GM21423 (cell line): ENCODE measurements around the gene SULT1C2.
"Not testable (repeated sequence)": the region's sequence is repeated elsewhere in the genome, so short reads cannot be mapped to it uniquely, and the experiment has no call there.

Source experiments
- ATAC-seq: cut with Tn5 transposase; IDR thresholded peaks from one replicate; pipeline ENCODE4 v1.9.1; 2021; ENCODE audit warnings: mild to moderate bottlenecking, moderate library complexity; ENCODE audit not compliant: unreplicated experiment

The SULT1C2 gene

DNA sequence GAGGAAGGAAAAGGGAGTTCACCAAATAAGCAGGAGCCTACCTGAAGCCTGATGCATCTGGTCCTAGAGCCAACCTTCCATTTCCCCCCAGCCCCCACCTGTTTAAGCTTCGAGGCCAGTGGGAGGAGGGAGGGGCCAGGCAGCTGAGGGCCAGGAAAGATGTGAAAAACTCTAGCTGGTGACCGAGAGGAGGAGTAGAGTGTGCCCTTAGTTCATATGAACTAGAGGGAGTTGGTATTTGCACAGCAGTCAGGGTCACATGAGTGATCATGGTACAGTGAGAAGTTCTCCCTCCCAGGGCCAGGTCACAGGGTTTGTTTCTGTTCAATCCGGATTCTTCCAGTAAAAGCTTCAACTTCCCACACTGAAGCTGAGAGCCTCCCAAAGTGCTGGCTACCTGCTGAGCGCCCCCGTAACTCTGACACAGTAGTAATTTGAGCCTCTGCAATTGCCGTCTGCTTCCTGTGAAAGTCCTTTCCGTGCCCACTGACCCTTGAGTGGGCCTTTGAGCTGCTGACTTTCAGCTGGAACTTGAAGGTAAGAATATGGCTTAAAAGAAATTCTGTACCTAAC lies at the start of gene SULT1C2:
Gene SULT1C2, plus strand, starts transcription at position 362 of the 573 bp plus-strand sequence. CDS start 4,773 bp downstream, outside the sequence.
- ATAC-seq = no peak

DNA sequence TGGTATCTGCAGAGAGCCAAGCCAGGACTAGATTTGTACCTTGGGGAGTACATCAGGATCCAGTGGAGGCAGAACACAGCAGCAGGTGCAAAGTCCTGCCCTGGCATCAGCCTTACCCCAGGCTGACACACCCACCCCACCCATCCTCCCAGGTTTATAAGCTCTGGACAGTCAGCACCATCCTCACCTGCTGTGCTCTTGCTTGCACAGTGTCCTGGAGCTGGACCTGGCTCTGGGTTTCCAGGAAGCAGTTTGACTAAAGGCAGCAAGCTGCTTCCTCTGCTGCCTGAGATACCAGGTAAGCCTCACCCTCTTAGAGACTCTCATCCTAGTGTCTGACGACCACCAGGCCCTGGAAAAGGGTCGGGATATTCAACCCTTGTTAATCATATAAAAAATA lies 48.9 kb upstream of the SULT1C2 start, which contains the start of gene SULT1C3:
Gene SULT1C3, plus strand, starts transcription at position 183 of the 400 bp plus-strand sequence. CDS start 7,227 bp downstream, outside the sequence.
- ATAC-seq = no peak

DNA sequence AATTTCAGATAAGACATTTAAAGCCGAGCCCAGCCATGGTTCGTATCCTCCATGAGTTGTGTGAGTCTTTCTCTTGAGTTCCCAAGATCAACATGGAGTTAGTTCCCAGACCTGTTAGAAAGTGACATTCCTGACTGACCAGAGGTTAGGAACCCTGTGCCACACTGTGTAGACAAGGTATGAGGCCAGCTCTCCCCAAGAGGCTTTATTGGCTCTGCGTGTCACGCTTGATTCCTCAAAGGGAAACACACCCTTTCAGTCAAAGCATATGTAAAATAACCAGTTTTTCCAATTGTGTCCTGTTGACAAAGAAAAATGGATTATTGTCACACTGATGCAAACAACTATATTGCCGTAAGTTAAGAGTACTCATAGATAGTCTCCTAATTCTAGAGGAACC lies 47.7 kb upstream of the SULT1C2 start:
- ATAC-seq = no peak

DNA sequence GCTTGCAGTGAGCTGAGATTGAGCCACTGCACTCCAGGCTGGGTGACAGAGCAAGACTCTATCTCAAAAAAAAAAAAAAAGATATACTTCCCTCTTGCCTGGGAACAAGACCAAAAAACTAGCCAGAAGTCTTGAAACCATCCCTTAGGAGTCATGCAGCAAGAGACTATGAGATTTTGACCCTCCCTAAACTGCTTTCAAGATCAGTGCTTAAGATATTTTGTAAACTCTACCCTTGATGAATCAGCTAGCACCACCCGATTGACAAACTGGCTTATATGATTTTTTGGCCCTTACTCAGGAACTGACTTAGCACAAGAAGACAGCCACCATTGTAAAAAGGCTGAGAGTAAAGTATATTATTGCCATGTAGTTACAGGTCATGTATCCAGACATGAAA lies 45.1 kb upstream of the SULT1C2 start:
- ATAC-seq = no peak

DNA sequence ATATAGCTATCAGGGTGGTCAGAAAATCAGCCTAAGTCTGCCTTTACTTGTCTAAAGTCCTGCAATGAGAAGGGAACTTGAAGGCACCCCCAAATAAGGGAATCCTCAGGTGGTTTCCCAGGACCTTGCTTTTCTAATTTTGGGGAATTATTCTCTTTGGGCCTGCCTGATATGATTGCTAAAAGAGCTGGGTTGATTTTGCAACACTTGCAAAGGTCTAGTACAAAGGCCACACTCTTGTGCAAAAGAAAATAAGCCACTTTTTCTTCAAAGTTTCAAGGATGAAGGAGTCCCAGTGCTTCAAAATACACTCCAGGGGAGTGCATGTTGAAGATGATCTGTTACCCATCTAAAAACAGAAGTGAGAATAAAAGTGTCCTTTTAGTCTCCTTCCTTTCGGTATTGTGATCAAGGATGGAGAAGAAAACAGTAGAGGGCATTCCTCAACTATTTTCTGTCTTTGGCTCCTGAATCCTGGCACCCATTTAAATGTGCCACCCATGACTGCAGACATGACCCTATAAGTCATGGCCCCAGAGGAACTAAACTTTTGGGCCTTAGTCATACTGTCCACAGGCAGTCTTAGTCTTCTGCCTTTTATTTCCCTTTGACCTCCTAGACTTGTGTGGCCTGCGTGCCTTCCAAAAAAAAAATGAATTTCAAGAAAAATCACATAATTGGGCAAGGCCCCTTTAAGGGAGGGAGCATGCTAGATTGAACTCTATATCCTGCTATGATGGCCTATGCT lies 43.9 kb upstream of the SULT1C2 start:
- ATAC-seq = no peak

DNA sequence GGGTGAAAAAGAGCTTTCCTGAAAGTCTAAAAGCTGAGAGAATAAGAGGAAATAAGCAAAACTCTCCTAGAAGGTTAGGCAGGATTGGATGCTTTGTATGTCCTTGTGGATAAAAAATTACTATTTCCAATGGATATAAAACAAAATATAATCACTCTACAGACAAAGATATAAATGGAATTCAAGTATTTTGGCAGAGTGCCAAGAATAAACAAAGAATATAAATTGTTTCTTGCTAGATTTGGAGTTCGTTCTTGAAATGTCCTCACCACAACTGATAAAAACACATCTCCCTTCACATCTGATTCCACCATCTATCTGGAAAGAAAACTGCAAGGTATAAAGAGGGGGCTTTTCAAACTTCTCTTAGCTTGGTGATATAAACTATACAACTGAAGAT lies 35.6 kb upstream of the SULT1C2 start:
- no peak for ATAC-seq

DNA sequence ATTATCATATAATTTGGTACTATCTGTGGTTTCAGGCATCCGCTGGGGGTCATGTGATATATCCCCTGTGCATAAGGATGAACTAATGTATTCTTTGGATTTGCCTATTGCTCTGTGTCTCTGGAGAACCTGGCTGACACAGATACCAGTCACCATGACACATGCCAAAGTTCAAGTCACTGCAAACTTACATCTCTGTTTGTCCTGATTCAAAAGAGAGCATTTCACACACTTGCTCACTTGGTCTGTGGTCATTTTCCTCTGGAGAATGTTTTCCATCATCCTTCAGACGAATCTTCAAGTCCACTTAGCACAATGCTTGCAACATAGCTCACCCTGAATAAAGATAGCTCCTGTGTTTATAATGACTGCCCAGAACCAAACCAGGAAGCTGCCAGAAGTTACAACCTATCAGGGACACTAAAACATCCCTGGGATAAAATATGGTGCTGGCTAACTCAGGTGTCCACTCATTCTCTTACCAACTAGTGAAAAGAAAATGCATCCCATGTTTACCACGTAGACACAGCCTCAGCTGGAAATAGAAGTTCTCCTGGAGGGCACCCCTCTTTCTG lies 30.9 kb upstream of the SULT1C2 start:
- no peak for ATAC-seq

DNA sequence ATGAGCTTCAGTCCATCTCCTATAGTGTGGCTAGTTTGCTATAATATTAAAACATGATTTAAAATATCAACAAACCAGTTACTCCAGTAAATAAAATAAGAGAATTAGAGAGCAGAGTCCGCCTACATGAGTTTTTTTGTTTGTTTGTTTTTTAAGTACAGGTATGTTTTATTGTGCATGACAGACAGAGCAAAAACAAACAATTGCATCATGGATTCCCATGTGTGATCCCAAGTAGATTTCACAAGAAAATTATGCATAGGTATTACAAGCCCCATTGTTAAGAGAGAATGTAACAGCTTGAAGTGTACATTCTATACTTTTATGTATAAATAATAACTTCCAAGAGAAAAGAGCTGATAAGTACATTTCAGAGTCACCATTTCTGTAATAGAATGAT lies 27.9 kb upstream of the SULT1C2 start:
- ATAC-seq = no peak

DNA sequence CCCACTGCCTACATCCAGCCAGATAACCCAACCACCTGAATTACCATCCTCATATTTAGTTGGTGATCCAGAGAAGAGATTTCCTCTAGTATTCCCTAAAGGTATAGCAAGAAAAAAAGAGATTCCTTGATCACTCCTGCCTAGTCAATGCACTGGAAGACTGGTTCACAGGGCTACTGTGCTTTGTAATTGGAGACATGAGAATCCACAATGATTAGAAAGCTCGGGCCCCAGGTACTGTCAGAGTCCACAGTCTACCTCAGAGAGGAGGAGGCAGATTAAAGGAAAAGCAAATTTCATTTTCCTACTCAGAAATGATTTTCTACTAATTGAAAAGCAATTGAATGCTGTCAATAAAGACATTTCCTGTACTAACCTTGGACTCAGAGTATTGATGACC lies 26.7 kb upstream of the SULT1C2 start:
- no peak for ATAC-seq

DNA sequence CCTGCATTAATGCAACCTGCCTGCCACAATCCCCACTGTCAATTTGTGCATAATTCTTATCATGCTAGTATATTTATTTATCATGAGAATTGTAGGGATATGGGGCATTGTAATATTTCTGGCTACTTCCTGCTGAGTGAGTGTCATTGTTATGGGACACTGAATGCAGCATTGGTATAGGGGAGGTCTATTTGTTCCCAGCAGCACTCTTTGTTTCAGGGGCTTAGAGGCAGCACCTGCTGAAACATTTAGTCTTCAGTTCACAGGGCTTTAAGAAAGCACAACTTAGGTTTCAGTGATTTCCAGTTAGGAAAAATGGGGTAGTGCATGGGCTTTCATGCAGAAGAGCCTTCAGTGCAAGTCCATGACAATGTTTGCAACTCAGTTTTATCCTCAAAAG lies 25.3 kb upstream of the SULT1C2 start:
- no peak for ATAC-seq

DNA sequence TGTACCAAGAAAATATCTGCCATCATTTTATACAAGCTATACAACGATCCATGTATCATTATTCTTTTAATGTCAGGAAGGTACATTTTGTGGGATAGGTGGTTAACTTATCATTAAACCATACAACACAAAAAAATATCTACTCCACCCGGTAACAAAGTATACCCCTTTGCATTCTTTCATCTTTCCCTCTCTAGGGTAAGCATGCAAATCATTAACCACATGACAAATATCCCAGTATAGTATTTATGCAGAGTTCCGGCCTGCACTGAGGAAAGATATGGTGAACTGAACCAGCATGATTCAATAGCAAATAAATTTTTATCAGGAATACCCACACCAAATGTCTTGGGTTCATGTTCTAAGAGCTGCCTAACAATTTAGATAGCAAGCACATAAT lies 22.5 kb upstream of the SULT1C2 start:
- ATAC-seq = no peak

DNA sequence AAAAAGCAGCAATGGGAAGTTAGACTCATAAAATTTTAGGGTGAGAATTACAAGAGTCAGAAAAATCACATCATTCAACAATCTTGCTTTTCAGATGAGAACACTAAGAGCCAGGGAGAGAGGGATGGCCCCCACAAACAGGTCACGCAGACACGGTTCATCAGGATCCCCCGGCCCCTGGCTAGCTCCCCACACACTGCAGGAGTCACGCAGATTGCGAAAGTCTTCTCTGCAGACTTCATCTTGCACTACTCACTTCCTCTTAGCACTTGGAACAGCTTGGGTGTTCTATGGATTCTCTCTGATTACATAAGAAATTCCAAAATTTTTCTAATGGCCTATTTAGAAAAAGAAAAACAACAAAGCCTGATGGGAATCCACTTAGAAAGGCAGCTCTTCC lies 21.6 kb upstream of the SULT1C2 start:
- ATAC-seq = no peak

DNA sequence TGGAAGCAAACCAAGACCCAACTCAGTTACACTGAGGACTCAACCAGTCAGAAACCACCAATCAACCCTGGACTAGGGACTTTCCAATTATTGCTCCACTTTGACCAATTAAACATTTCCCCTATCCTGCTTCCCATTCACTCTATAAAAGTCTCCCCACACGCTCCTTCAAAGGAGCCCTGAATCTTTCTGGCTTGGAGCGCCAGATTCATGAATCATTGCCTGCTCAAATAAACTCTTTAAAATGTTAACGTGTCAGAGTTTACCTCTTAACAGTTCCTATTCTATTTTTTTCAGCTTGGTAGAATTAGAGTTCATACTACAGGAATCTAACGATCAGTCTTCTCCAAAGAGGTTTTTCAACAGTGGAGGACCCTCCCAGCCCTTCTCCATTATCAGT lies 20.7 kb upstream of the SULT1C2 start:
- ATAC-seq = no peak

DNA sequence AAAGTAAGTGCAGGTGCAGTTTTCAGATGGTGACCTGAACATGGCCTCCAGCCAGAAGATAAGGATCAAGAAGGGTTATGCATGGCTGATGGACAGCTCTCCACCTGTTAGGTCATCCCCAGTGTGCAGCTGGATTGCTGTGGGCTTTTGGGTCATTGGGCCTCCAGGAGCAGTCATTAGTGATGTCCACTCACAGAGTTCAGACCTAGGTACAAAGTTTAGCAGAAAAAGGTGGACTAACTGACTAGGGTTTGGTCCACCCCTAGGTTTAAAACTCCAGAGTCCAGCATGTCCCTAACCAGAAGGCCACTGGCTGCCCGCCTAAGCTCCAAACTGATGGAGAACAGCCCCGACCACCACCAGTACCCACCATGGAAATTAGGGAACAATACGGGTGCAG lies 18.3 kb upstream of the SULT1C2 start:
- no peak for ATAC-seq

DNA sequence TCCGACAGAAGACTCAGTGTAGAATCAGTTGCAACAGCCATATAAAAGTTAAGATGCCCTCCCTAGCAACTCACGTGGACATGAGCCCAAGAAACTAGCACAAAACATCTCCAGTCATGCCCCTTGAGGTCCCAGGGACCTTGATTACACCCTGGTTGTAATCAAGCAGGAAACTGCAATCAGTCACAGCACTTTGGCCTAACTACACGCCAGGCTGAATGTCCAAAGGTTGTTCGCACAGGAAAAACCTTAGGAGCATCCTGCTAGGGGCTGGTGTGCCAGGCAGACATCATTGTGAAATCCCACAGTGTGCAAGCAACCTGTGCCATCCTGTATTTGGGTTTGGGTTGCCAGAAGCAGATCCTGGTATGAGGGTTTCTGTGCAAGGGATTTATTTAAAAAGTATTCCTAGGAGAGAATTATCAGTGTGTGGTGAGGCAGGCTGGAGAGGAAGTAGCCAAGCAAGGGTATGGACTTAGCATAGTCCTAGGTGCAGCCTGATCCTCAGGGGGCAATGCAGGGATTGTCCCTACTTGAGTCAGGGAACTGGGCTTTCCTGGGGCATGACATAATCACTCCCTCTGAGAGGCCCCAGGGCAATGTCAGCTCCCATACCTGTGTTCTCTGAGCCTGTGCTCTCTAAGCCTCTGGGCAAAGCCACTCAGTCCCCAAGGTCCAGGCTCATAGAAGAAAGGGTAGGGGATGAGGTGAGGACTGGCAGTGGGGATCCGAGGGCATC lies 17.8 kb upstream of the SULT1C2 start:
- ATAC-seq = no peak

DNA sequence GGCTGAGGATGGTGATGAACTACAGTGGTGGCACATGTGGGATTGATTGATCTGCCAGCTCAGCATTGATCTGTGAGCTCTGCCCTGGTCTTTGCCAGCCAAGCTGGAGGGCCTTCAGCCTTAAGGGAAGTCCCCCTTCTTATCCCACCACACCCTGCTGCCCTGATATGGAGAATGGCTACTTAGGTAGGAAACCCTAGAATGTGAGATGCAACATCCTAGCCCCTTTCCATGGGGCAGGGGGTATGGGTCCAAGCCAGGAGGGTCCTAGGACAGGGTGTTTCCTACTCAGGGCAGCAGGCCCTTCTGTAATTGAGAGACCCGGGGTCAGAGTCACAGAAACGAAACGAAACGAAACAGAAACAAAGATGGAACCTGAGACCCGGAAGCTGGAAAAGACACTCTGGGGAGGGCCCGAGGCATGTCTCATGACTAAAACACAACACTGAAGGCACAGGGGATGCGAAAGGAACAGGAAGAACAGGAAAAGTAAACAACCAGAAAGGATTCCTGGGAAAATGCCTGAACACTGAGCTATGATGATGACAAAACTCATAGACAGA lies 16.9 kb upstream of the SULT1C2 start:
- no peak for ATAC-seq

DNA sequence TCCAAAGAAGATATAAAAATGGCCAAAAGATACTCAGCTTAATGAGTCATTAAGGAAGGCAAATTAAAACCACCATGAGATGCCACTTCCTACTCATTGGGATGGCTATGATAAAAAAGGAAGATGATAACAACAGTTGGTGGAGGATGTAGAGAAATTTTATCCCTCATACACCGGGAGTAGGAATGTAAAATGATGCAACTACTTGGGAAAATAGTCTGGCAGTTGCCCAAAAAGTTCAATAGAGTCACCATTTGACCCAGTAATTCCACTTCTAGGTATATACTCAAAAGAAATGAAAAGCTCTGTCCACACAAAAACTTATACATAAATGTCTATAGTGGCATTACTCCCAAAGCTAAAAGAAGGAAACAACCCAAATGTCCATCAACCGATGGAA lies 10.1 kb upstream of the SULT1C2 start:
- no peak for ATAC-seq

DNA sequence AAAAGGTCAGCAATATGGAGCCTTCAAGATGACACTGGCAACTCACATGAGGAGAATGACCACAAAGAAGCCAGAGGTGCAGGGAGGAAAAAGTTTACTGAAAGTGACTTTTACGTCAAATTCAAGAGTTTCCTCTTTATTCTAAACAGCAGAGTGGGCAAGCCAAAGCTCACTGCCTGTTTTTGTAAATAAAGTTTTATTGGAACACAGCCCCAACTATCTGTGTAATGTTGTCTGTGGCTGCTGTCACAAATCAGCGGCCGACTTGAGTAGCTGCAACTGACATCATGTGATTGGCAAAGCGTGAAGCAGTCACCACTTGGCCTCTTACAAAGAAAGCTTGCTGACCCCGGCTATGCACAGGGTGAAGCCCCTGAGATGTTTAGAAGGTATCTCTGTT lies 9.2 kb upstream of the SULT1C2 start:
- ATAC-seq = no peak

DNA sequence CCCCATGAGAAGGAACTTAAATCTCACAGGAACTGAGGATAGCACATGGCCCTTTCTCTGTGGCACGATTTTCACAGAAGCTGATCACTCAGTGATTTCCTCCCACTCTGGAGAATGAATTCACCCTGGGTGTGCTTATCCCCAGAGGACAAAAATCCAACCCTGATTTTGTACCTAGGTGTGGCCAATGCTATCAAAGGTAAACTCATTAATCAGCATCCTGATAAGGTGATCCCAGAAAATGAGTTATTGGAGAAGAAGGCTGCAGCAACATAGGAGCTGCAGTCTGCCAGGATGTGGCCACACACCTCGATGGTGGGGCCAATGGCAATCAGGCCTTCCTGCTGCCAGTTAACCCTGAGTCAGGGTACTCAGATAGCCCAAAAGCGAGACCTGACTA lies 8.2 kb upstream of the SULT1C2 start:
- ATAC-seq = no peak

DNA sequence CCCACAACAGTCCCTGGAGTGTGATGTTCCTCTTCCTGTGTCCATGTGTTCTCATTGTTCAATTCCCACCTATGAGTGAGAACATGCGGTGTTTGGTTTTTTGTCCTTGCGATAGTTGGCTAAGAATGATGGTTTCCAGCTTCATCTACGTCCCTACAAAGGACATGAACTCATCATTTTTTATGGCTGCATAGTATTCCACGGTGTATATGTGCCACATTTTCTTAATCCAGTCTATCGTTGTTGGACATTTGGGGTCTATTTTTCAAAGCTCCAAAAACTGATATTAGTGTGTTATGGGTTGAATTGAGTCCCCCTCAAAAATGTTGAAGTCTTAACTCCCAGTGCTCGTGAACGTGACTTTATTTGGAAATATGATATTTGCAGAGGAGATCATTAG lies 4.1 kb upstream of the SULT1C2 start:
- ATAC-seq = not testable (repeated sequence)

DNA sequence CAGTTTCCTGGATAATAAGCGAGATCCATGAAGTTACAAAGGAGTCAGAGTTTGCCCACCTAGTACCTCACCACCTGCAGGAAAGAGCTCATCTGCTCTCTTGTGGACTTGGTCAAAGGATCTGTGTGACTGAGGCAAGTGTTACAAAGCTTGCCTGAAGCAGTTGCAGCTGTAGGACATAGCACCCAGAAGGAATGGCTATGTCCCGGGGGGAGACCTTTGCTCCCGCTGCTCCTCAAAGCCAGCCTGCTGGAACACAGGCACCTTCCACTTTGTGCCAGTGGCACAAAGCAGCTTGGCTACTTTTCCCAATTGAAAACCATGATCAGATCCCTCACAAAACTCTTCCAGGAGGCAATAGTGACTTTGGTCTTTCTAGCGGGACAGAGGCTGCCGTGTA lies 3.1 kb upstream of the SULT1C2 start:
- ATAC-seq = no peak
